GM18519 (cell line): ENCODE results near the gene CTAG1A.
"Not testable (repeated sequence)": the region's sequence is repeated elsewhere in the genome, so short reads cannot be mapped to it uniquely, and the experiment has no call there.

Experiments used
- ATAC-seq: cut with Tn5 transposase; IDR thresholded peaks from one replicate; pipeline ENCODE4 v1.9.1; 2021; ENCODE audit warnings: mild to moderate bottlenecking, moderate library complexity; ENCODE audit not compliant: unreplicated experiment, low FRiP score

The CTAG1A gene

DNA sequence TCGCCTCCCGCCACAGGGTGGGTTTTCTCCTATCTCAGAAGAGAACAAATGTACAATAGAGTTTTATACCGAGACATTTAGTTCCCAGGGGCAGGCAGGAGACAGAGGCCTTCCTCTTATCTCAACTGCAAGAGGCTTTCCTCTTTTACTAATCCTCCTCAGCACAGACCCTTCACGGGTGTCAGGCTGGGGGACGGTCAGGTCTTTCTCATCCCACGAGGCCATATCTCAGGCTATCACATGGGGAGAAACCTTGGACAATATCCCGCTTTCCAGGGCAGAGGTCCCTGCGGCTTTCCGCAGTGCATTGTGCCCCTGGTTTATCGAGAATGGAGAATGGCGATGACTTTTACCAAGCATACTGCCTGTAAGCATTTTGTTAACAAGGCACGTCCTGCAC, 23.9 kb downstream of the CTAG1A start:
- ATAC-seq = not testable (repeated sequence)

DNA sequence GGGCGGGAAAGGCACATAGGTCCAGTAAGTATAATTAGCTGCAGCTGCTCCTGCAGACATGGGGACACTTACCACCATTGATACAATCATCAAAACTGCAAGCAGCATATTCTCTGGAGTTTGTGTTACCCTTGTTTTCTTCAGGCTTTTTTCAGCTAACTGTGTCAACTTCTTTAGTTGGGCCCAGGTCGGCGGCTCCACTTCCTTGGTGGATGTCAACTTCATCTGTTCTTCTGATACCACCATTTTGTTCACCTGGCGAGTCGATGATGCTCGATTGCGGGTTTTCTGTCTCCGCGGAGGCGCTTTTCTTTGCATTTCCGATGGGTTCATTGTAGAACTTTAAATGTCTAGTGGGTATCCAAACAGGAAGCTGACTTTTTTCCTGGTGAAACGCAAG, 26.2 kb downstream of the CTAG1A start:
- ATAC-seq = not testable (repeated sequence)

DNA sequence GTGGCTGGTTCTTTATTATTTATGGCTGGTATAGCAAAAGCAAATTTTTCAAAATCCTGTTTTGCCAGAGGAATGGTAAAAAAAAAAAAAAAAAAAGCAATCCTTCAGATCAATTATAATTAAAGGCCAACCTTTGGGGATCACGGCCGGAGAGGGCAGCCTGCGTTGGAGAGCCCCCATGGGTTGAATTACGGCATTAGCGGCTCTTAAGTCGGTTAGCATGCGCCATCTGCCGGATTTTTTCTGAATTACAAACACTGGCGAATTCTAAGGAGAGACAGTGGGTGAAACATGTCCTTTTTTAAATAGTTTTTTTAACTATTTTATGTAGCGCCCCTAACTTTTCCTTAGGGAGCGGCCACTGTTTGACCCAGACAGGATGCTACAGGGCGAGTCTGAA, 28.7 kb downstream of the CTAG1A start:
- ATAC-seq = not testable (repeated sequence)

DNA sequence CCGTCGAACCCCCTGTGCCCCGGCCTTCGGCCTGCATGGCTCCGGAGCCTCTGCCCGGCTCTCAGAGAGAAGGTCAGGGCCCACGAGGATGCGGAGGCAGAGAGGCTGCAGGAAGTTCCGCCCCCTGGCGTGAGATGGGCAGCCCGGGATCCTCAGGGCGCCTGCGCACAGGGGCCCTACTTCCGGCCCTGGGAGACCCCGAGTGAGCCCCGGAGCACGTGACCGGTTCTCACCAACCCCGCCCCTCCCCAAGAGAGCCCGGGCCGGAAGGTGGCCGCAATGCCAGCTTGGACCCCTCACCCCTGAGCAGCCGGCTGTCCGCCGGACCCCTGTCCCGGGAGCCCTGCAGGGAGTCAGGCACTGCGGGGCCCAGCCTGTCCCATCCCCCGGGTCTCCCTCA, 34.2 kb downstream of the CTAG1A start, which contains the start of gene CTAG1B:
TSS of gene CTAG1B (minus strand) at position 101 of the 400 bp plus-strand sequence. CDS start at position 37, 64 bp downstream.
- not testable (repeated sequence) for ATAC-seq

DNA sequence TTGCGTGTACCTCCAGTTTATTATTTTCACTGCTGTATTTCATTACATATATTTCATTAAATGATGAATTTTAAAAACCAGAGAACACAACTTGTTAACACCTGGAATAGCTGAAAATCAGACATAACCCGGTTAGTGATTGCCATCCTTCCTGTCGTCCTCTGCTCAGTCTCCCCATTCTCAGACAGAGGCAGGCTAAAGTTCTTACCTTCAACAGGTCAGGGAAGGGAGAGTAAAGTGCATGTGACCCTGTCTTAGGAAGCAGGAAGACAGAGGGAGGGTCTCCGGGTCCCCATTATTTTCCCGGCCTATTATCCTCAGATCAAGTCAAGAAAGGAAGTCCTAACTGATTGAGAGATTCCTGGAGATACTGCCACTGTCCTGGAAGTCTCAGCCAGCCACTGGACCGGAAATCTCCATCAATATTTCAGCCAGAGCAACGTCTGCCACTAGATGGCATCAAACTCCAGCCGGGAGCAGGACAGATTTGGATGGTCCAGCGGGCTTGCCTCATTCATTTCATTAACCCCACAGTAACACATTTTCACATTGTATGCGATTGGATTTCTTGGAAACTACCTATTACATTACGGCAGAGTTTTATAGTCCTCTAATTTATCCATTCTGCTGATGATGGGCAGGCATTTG, 36.0 kb downstream of the CTAG1A start:
- not testable (repeated sequence) for ATAC-seq

DNA sequence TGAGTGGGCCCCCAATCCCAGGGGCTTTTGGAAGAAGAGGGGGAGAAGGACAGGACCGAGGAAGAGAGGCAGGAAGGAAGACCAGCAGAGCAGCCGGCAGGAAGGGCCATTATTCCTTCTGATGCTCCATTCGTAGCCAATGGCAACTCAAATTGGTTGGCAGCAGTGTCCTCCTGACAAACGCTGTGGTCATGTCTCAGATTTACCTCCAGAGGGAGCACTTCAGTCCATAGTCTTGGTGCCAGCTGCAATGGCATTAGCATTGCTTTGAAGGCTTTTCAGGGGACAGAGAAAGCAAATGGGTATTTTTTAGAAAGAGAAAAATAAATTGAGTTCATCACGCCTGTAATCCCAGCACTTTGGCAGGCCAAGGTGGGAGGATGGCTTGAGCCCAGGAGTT, 44.0 kb downstream of the CTAG1A start:
- not testable (repeated sequence) for ATAC-seq

DNA sequence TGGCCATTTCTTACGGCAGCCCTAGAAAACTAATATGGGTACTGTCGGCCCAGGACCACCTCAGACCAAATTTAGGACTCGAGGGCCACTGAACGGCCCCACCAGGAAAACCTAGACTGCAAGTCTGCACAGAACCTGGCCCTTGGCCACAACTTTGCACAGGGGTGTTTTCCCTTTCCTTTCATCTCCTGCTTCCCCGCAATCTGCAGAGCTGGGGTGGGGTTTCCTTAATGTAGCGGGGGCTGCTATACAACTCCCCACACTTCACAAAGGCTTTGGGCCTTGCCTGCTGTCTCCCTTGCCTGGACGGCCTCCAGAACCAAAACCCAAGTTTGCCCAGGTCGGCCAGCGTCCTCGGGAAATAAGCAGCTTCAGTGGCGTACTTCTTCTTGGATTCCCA, 46.0 kb downstream of the CTAG1A start:
- not testable (repeated sequence) for ATAC-seq

DNA sequence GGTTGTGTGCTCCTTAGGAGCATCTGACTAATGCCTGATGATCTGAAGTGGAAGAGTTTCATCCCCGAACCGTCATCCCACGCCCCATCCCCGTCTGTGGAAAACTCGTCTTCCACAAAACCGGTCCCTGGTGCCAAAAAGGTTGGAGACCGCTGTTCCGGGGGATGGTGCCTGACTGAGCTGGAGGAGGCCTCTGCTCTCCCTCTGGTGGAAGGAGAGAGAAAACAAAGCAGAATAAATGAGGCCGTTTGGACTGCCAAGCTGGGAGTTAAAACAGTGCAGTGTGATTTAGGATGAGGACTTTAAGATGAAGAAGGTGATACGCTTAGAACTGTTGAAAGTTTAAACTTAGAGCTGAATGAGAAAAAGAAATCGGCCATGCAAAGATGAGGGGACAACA, 48.7 kb downstream of the CTAG1A start:
- not testable (repeated sequence) for ATAC-seq
